Measurements from ENCODE around the gene CUTA.

CUTA gene

DNA sequence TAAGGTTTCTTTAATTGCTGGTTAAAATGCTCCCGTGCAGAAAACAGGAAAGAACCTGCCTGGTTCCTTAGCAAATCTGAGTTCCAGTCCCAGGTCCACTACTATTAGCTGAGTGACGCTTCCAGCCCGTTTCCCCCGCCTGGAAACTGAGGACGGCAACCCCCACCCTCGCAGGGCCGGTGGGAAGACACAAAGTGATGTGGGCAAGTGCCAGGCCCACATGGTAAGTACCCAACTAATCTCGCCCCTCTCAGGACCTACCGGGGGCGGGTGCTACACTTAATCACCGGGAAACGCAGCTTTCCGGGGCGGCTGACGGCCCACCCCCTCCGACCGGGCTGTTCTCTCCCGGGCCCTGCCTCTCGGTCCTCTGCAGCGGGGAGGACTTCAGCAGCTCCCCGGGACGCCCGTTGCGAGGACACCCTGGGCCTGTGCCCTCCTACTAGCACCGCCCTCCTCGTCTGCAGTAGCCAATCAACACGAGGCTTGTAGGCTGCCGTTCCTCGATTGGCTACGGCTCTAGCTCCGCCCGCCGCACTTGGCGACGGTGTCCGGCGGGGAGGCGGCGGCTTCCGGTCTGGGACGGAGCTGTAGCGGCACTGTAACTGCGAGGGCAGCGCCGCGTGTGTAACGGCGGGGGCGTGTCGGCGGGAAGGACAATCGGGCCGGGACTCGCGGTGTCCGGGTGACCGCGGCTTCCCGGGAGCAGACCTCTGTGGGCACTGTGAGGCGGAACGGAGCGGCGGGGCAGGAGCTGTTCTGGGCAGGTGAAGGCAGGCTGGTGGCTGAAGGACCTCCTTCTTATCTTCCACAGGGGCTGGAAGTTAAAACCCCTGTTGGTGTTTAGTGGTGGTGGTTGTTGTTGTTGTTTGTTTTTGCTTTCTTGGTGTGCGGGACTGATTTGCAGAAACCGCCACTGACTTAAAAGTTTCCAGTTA lies 36.4 kb upstream of the CUTA start, which contains the start of gene ZBTB9:
Gene ZBTB9, plus strand, starts transcription at position 568 of the 938 bp plus-strand sequence. CDS start 525 bp downstream, outside the sequence.
- no peak for TF ChIP-seq CTCF (IDR thresholded peaks at IDR 0.05)

GRCh38 chr6:33453393-33454008 lies 35.6 kb upstream of the CUTA start:
- TF ChIP-seq CTCF (IDR thresholded peaks at IDR 0.05): no peak

GRCh38 chr6:33452496-33452895 lies 34.6 kb upstream of the CUTA start:
- no peak for TF ChIP-seq CTCF (IDR thresholded peaks at IDR 0.05)

GRCh38 chr6:33451606-33452005 lies 33.7 kb upstream of the CUTA start:
- no peak for TF ChIP-seq CTCF (IDR thresholded peaks at IDR 0.05)

DNA sequence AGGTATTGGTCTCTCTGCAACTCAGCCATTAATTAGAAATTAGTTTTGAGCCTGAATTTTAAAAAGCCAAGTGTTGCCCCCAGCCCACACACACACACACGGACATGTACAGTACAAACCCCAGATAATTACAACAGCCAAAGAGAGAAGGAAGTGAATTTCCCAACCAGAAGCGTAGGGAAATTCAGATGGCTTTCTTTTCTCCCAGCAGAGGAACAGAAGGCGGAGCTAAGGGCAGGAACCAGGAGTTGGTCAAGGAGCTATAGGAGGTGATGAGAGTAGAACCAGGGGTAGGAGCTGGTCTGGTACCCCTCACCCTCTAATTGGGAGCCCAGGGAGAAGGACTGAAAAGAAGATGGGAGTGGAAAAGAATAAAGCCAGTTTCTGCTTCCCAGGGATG lies 32.5 kb upstream of the CUTA start:
- TF ChIP-seq CTCF (IDR thresholded peaks at IDR 0.05): no peak

DNA sequence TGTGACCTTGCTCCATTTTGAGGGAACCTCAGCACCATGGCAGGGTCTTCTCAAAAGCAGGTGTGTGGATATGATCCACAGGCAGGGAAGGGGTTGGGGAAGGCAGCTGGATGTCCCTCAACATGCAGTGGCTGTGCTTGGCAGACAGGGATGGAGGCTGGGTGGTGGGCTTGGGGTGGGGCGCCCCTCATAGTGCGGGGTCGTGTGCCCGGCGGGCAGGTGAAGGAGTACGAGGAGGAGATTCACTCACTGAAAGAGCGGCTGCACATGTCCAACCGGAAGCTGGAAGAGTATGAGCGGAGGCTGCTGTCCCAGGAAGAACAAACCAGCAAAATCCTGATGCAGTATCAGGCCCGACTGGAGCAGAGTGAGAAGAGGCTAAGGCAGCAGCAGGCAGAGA lies 28.4 kb upstream of the CUTA start:
- no peak for TF ChIP-seq CTCF (IDR thresholded peaks at IDR 0.05)

- TF ChIP-seq CTCF (IDR thresholded peaks at IDR 0.05): no peak
Measured at GRCh38 chr6:33445119-33445603, 27.3 kb upstream of the CUTA start.
